ENCODE data around the gene PPIL6. TPM values are rescaled to one million over a fixed set of nuclear protein-coding genes. Genes with fewer than 3 reads are reported as not detected.

The PPIL6 gene
- total RNA-seq, 4 donors from 2014 or later, result 0.59 to 18.0 (median 4.6) TPM

- intact Hi-C loops (cut with DNase I; ENCODE audit: low total_unique reads), result no loop called here
- peak overlapping the region; percentile 39 to 100 for H3K4me3 ChIP-seq
These were observed 43.3 kb upstream of the PPIL6 start for GRCh38 chr6:109483735-109484057.

GRCh38 chr6:109482905-109483734 is 42.7 kb upstream of the PPIL6 start, which contains the start of gene ZBTB24:
Gene ZBTB24 (minus strand): TSS chr6:109483219. CDS start chr6:109482026, 1,193 bp downstream.
- Histone ChIP-seq H3K9me3 (no peaks in the 10 kb centered on the region), H3K4me3 (peak within 1 kb of the TSS; percentile 58 to 100), H3K36me3 (no peaks in the 10 kb centered on the region), H3K4me1 (peaks cover 0 to 9% of the 10 kb centered on the region in 2 donors), H3K27me3 (no peaks in the 10 kb centered on the region), H3K27ac (peak within 1 kb of the TSS; percentile 66 to 89)
- intact Hi-C loops (cut with DNase I; ENCODE audit: low total_unique reads), result no loop called here
- TF ChIP-seq, protein P1, sequence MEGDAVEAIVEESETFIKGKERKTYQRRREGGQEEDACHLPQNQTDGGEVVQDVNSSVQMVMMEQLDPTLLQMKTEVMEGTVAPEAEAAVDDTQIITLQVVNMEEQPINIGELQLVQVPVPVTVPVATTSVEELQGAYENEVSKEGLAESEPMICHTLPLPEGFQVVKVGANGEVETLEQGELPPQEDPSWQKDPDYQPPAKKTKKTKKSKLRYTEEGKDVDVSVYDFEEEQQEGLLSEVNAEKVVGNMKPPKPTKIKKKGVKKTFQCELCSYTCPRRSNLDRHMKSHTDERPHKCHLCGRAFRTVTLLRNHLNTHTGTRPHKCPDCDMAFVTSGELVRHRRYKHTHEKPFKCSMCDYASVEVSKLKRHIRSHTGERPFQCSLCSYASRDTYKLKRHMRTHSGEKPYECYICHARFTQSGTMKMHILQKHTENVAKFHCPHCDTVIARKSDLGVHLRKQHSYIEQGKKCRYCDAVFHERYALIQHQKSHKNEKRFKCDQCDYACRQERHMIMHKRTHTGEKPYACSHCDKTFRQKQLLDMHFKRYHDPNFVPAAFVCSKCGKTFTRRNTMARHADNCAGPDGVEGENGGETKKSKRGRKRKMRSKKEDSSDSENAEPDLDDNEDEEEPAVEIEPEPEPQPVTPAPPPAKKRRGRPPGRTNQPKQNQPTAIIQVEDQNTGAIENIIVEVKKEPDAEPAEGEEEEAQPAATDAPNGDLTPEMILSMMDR (IDR thresholded peaks at IDR 0.05), result no peak
- peak in 1 of 2 donors; percentile 68 for TF ChIP-seq POLR2A (IDR thresholded peaks at IDR 0.05)
- DNase-seq, result peak; percentile 90 to 93

More at GRCh38 chr6:109483735-109484057, 43.3 kb upstream of the PPIL6 start:
- no peaks in the 10 kb centered on the region for H3K27me3 ChIP-seq
- no peaks in the 10 kb centered on the region for H3K36me3 ChIP-seq
- H3K27ac ChIP-seq, result peak overlapping the region; percentile 66 to 89
- peaks cover 0 to 9% of the 10 kb centered on the region in 2 donors for H3K4me1 ChIP-seq
- no peak for DNase-seq
- no peaks in the 10 kb centered on the region for H3K9me3 ChIP-seq
- no peak for TF ChIP-seq POLR2A (IDR thresholded peaks at IDR 0.05)
- TF ChIP-seq, protein P1 (IDR thresholded peaks at IDR 0.05), result no peak

DNA sequence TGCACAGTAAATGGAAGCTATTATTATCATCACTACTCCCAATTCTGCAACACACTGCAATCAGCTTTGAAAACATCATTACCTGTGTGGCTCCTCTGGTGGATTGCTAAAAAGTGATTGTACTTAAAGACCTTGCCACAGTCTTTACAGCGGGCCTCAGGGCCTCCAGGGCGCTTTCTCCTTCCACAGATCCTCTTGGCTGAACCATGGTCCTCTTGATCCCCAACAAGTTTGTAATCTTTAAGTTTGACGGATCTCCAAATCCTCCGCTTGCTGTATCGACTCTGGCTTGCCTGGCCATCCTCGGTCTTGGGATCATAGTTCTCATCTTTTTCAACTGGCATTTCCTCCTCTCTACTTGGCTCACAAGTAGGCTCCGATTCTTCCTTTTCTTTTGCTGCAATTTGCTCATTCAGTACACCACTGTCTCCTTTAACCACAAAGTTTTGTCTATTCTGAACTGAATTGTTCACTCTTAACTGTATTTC is 40.6 kb upstream of the PPIL6 start:
- Histone ChIP-seq H3K36me3 (no peaks in the 10 kb centered on the region), H3K4me1 (peaks cover 0 to 9% of the 10 kb centered on the region in 2 donors), H3K9me3 (no peaks in the 10 kb centered on the region), H3K27me3 (no peaks in the 10 kb centered on the region), H3K27ac (no peak overlapping the region), H3K4me3 (peak overlapping the region in 1 of 2 donors; percentile 3)
- TF ChIP-seq POLR2A (IDR thresholded peaks at IDR 0.05), result no peak
- TF ChIP-seq, protein P1 (IDR thresholded peaks at IDR 0.05), result no peak
- intact Hi-C loops (cut with DNase I; ENCODE audit: low total_unique reads), result no loop called here
- no peak for DNase-seq

DNA sequence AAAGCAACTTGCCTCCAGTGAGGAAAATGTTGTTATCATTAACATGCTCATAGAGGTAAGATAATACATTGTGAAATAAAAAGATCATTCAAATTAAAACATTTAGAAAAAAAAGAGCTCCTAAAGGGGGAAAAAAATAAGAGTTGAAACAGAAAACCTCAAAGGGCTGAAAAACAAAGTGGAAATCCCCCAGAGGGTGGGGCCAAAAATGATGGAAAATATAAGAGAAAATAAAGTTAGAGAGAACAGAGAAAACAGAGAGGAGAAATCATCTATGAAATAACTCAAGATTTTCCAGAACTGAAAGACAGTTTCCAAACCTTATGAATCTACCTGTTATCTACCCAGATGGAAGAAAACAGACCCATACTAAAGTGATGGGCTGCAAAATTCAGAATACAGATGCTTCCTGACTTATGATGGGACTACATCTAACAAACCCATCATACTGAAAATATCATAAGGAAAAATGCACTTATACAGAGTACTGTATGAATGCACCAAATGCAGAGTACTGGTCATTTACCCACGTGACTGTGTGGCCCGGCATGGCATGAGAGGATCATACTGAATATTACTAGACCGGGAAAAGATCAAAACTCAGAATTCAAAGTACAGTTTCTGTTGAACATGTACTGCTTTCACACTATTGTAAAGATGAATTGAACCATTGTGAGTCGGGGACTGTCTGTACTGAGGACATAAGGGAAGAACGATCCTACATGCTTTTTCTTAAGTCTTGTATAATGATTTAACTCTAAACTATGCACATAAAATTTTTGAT is 38.6 kb upstream of the PPIL6 start:
- H3K36me3 ChIP-seq, result no peaks in the 10 kb centered on the region
- H3K9me3 ChIP-seq, result no peaks in the 10 kb centered on the region
- no peaks in the 10 kb centered on the region for H3K27me3 ChIP-seq
- intact Hi-C loops (cut with DNase I; ENCODE audit: low total_unique reads), result no loop called here
- TF ChIP-seq, protein P1 (IDR thresholded peaks at IDR 0.05), result no peak
- TF ChIP-seq POLR2A (IDR thresholded peaks at IDR 0.05), result no peak
- H3K4me3 ChIP-seq, result no peak overlapping the region
- no peak overlapping the region for H3K27ac ChIP-seq
- DNase-seq, result no peak
- peaks cover 0 to 9% of the 10 kb centered on the region in 2 donors for H3K4me1 ChIP-seq
